A549 (cell line): ENCODE data around the gene COPA. TPM values are rescaled to one million over a fixed set of nuclear protein-coding genes. Genes with fewer than 3 reads are reported as not detected.

Experiments
- ATAC-seq, 2 experiments: fragments of 200-7000 bp in 1 of 2; fragments of >200 bp in 1 of 2; cut with Nextera tagmentation in 1 of 2; cut with Tn5 transposase in 1 of 2; 3 replicates each; pipeline versions ENCODE4 v1.8.0 to v1.9.1; 2018 to 2020; ENCODE audit warnings: mild to moderate bottlenecking in 1 of 2, moderate library complexity in 1 of 2
- CTCF ChIA-PET: fragments of 300-600 bp; sonication (Branson Sonifier 250); formaldehyde crosslinking; extraction: SDS; loops from one replicate; lab custom pipeline; 2021; ENCODE audit warnings: antibody characterized with exemption, inconsistent platforms; lab: Yijun Ruan, JAX
- POLR2A ChIA-PET: fragments of 350-600 bp; formaldehyde crosslinking; extraction: SDS; loops from one replicate; lab custom pipeline; 2021; ENCODE audit warnings: antibody characterized with exemption, inconsistent platforms; lab: Yijun Ruan, JAX
- DNase-seq, 2 experiments: peaks; one replicate each; pipeline versions ENCODE4 v3.0.0 to v3.0.0-alpha.2; 2011 to 2016; ENCODE audit warnings: low read depth in 1 of 2, low spot score in 1 of 2
- FAIRE-seq: peaks from 2 replicates; lab custom pipeline; 2011; peaks lifted over from hg19 to GRCh38; lab: Jason Lieb, UNC
- H3K27ac ChIP-seq, 2 experiments: fragments of >200 bp; sonication (Bioruptor Twin); formaldehyde crosslinking; 3 replicates each; pipeline ENCODE4 v1.5.1; 2016 to 2017
- H3K4me1 ChIP-seq: fragments of >200 bp; sonication (Bioruptor Twin); formaldehyde crosslinking; 3 replicates; pipeline ENCODE4 v1.6.1; 2016
- H3K4me2 ChIP-seq: fragments of >200 bp; sonication (Bioruptor Twin); formaldehyde crosslinking; 3 replicates; pipeline ENCODE4 v1.6.1; 2016
- H3K4me3 ChIP-seq: fragments of >200 bp; sonication (Bioruptor Twin); formaldehyde crosslinking; 3 replicates; pipeline ENCODE4 v1.5.1; 2016
- H3K9me3 ChIP-seq: fragments of >200 bp; sonication (Bioruptor Twin); formaldehyde crosslinking; 3 replicates; pipeline ENCODE4 v1.6.1; 2016
- CBX8 ChIP-seq: fragments of 200-600 bp; sonication (generic); IDR thresholded peaks from 2 replicates; pipeline ENCODE4 v1.6.1; 2016
- CHD4 ChIP-seq: fragments of 200-600 bp; sonication (generic); IDR thresholded peaks from 2 replicates; pipeline ENCODE4 v1.6.1; 2016; ENCODE audit warnings: antibody characterized with exemption, mild to moderate bottlenecking, borderline replicate concordance
- EHF ChIP-seq: fragments of 250-450 bp; sonication (Bioruptor Pico); IDR thresholded peaks from 2 replicates; pipeline ENCODE4 v1.5.0; 2020; ENCODE audit warnings: mild to moderate bottlenecking
- EP300 ChIP-seq, 2 experiments: fragments of >200 bp; sonication (Bioruptor Twin); formaldehyde crosslinking; IDR thresholded peaks; 2 replicates in 1 of 2; 3 replicates in 1 of 2; pipeline ENCODE4 v1.6.1; 2016 to 2017
- FOSB ChIP-seq: fragments of 250-450 bp; sonication (Bioruptor Pico); IDR thresholded peaks from 2 replicates; pipeline ENCODE4 v1.5.0; 2020; ENCODE audit warnings: mild to moderate bottlenecking, moderate library complexity
- FOXS1 ChIP-seq: fragments of 250-450 bp; sonication (Bioruptor Pico); IDR thresholded peaks from 2 replicates; pipeline ENCODE4 v1.5.0; 2020; ENCODE audit warnings: mild to moderate bottlenecking, moderate library complexity
- GATA3 ChIP-seq: IDR thresholded peaks from 2 replicates; pipeline ENCODE4 v1.6.1; 2012; ENCODE audit warnings: borderline replicate concordance
- JUNB ChIP-seq: fragments of >200 bp; sonication (Bioruptor Twin); formaldehyde crosslinking; IDR thresholded peaks from 2 replicates; pipeline ENCODE4 v1.6.1; 2016
- MYC ChIP-seq: IDR thresholded peaks from 2 replicates; pipeline ENCODE4 v1.6.1; 2012; ENCODE audit warnings: mild to moderate bottlenecking, inconsistent platforms, low read length, improper control_type of control experiment, borderline replicate concordance
- NPAS2 ChIP-seq: fragments of 250-450 bp; sonication (Bioruptor Pico); IDR thresholded peaks from 2 replicates; pipeline ENCODE4 v1.8.0; 2022; ENCODE audit warnings: mild to moderate bottlenecking, moderate library complexity, borderline replicate concordance
- NR3C1 ChIP-seq: fragments of >200 bp; sonication (Bioruptor Twin); formaldehyde crosslinking; IDR thresholded peaks from 3 replicates; pipeline ENCODE4 v1.6.1; 2017
- RCOR1 ChIP-seq: fragments of 150-350 bp; IDR thresholded peaks from 2 replicates; pipeline ENCODE4 v1.6.1; 2014; ENCODE audit warnings: antibody characterized with exemption, low read length, low read depth
- RFX5 ChIP-seq: fragments of 450-650 bp; IDR thresholded peaks from 2 replicates; pipeline ENCODE4 v1.7.1; 2014; ENCODE audit warnings: antibody characterized with exemption, mild to moderate bottlenecking, moderate library complexity
- SMC3 ChIP-seq: fragments of >200 bp; sonication (Bioruptor Twin); formaldehyde crosslinking; IDR thresholded peaks from 3 replicates; pipeline ENCODE4 v1.6.1; 2018; ENCODE audit warnings: inconsistent platforms
- ZC3H11A ChIP-seq: fragments of 450-650 bp; IDR thresholded peaks from 2 replicates; pipeline ENCODE4 v1.6.1; 2014; ENCODE audit warnings: antibody characterized with exemption, mild to moderate bottlenecking
- ZSCAN20 ChIP-seq: fragments of 250-450 bp; sonication (Bioruptor Pico); IDR thresholded peaks from 2 replicates; pipeline ENCODE4 v1.8.0; 2022; ENCODE audit warnings: mild to moderate bottlenecking, moderate library complexity
- WGBS: methylation state at CpG from one replicate; pipeline ENCODE4 v1.1.6; 2017; ENCODE audit errors: missing lambda C conversion rate; 5-methylcytosine and 5-hydroxymethylcytosine counted together
- polyA plus RNA-seq, 4 experiments: library from polyadenylated mRNA; depleted of rRNA in 3 of 4; stranded (reverse); fragments of >200 nt; fragmentation: RNase III in 1 of 4; extraction: RNeasy Plus Mini Kit Qiagen cat#74134 plus additional on column Dnase treatment in 1 of 4; gene quantifications; 2 replicates in 3 of 4; 3 replicates in 1 of 4; pipeline ENCODE4 v1.2.3, GENCODE V29; 2011 to 2017
- TF ChIP-seq, protein P1 (sequence below): IDR thresholded peaks from 2 replicates; pipeline ENCODE4 v1.6.1; 2012
- TF ChIP-seq, protein P2 (sequence below): IDR thresholded peaks from 2 replicates; pipeline ENCODE4 v1.6.1; 2012; ENCODE audit warnings: low read depth, borderline replicate concordance
- TF ChIP-seq, protein P3 (sequence below): fragments of 450-650 bp; IDR thresholded peaks from 2 replicates; pipeline ENCODE4 v1.6.1; 2014; ENCODE audit warnings: antibody characterized with exemption
- TF ChIP-seq, protein P4 (sequence below): fragments of 250-450 bp; sonication (Bioruptor Pico); IDR thresholded peaks from 2 replicates; pipeline ENCODE4 v1.5.0; 2021; ENCODE audit warnings: mild to moderate bottlenecking, moderate library complexity, borderline replicate concordance
- TF ChIP-seq, protein P5 (sequence below): fragments of 200-600 bp; sonication (generic); IDR thresholded peaks from 2 replicates; pipeline ENCODE4 v1.6.1; 2016; ENCODE audit warnings: antibody characterized with exemption, mild to moderate bottlenecking, moderate library complexity
- TF ChIP-seq, protein P6 (sequence below): fragments of >200 bp; sonication (Bioruptor Twin); formaldehyde crosslinking; IDR thresholded peaks from 3 replicates; pipeline ENCODE4 v1.5.1; 2016

Gene COPA
- polyA plus RNA-seq, 2 of the 4 experiments (the other 2 are of a cell fraction), result 83.5 to 149 TPM

DNA sequence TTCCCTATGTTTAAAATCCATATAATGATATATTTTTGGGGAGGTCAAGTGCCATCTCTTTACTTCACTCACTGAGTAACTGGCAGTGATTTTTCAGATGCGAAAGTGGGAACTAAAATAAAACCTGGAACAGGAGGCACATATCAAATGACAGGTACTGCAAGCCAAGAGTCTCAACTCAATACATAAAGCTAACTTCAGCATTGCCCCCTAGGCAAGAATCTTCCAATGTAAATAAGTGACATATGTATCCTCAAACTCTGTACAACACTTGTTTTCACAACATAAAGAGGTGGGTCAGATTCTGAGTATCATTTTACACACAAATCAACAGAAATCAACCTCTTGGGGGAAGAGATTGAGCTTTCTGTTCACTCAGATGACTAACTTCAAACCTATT is 98.8 kb downstream of the COPA start:
- Histone ChIP-seq H3K4me1 (peaks cover 16% of the 10 kb centered on the region), H3K27ac (no peak overlapping the region), H3K4me2 (no peak overlapping the region), H3K9me3 (no peaks in the 10 kb centered on the region), H3K4me3 (no peak overlapping the region)
- CTCF ChIA-PET, result interaction anchor here (0.7 to 5.7 kb wide), 11 partner anchors 8 to 1505 kb away, joined by 3 to 60 read pairs (median 11); partner anchors contain the start of genes CASQ1 and DUSP12
- POLR2A ChIA-PET, result interaction anchor here (1.5 kb wide), 1 partner anchor 18 kb away, joined by 4 read pairs; the partner anchor contains the start of gene DCAF8
- TF ChIP-seq, protein P1, sequence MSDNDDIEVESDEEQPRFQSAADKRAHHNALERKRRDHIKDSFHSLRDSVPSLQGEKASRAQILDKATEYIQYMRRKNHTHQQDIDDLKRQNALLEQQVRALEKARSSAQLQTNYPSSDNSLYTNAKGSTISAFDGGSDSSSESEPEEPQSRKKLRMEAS, result no peak
- no peak for TF ChIP-seq SMC3
- ATAC-seq (no peak), FAIRE-seq (no peak), DNase-seq (no peak)
- 81% methylated on average over 1 of the region's 1 CpG for WGBS

DNA sequence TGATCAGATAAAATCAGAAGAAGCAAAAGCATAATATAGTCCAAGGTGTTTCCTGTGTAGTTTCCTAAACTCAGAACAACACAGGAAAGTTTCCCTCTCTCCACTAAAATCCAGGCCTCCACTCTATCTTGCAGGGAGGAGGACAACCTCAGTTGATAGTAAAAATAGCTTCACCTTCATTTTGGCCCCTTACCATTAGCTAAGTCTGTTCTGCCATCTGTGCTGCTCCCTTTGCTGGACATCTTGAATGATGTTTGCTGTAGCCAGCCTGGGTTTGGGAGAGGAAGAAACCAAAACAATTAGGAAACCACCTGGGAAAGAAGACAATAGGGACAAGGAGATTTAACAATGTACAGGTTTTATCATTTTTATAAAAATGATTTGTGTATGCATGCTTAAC is 99.3 kb downstream of the COPA start:
- POLR2A ChIA-PET, result no interaction called here
- Histone ChIP-seq H3K4me2 (no peak overlapping the region), H3K4me1 (peaks cover 16% of the 10 kb centered on the region), H3K4me3 (no peak overlapping the region)
- ATAC-seq, result no peak
- CTCF ChIA-PET, result interaction anchor here (0.7 to 5.7 kb wide), 12 partner anchors 8 to 1506 kb away, joined by 3 to 60 read pairs (median 7); partner anchors contain the start of genes CASQ1 and DUSP12
- DNase-seq, result no peak
- TF ChIP-seq JUNB (no peak), CBX8 (no peak), RFX5 (no peak)
- TF ChIP-seq, protein P2, sequence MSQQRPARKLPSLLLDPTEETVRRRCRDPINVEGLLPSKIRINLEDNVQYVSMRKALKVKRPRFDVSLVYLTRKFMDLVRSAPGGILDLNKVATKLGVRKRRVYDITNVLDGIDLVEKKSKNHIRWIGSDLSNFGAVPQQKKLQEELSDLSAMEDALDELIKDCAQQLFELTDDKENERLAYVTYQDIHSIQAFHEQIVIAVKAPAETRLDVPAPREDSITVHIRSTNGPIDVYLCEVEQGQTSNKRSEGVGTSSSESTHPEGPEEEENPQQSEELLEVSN, result no peak
- TF ChIP-seq, protein P1, result no peak
- TF ChIP-seq, protein P3, sequence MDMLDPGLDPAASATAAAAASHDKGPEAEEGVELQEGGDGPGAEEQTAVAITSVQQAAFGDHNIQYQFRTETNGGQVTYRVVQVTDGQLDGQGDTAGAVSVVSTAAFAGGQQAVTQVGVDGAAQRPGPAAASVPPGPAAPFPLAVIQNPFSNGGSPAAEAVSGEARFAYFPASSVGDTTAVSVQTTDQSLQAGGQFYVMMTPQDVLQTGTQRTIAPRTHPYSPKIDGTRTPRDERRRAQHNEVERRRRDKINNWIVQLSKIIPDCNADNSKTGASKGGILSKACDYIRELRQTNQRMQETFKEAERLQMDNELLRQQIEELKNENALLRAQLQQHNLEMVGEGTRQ, result no peak
- TF ChIP-seq, all 56 proteins: peak for 0
- no peak for FAIRE-seq
- Histone ChIP-seq H3K9me3 (no peaks in the 10 kb centered on the region), H3K27ac (no peak overlapping the region)

DNA sequence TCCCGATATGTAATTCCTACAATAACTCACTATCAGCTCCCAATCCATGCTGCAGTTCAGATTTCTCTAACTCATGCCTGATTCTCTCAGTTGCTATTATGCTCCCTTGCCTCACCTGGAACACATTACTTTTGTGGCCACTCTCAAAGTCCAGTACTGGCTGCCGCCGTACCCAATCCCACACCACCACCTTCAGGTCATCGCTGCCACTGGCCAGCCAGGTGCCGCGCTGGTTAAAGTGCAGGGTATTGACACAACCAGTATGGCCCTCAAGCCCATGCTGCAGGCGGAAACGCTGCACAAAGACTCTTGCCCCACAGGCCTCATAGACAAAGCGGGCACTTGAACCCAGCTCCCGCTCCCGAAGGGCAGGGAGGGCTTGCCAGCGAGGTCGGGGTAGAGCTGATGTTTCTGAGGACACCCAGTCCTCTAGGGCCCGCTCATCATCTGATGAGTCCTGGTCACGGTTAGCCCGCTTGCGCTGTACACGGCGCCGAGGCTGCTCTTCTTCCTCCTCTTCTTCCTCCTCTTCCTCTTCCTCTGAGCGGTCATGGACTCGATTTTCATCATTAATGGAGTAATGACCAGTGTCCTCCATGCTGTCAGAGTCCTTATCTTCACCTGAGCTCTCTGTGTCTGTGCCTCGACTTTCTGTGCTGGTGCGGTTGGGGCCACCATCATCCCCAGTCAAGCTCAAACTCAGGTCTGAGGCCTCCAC is 103.3 kb downstream of the COPA start:
- DNase-seq (no peak), FAIRE-seq (no peak), ATAC-seq (no peak; a peak in 2 of 6 replicates)
- no peak overlapping the region for H3K4me3 ChIP-seq
- no peaks in the 10 kb centered on the region for H3K4me1 ChIP-seq
- CTCF ChIA-PET, result interaction anchor here (0.9 to 5.7 kb wide), 11 partner anchors 9 to 193 kb away, joined by 3 to 60 read pairs (median 5); partner anchors contain the start of gene KCNJ9
- no peak overlapping the region for H3K4me2 ChIP-seq
- POLR2A ChIA-PET, result no interaction called here
- H3K9me3 ChIP-seq, result no peaks in the 10 kb centered on the region
- no peak overlapping the region for H3K27ac ChIP-seq
- WGBS, result 95% methylated on average over 23 of the region's 24 CpGs
- TF ChIP-seq EP300 (IDR thresholded peaks at IDR 0.05) (no peak), EHF (CRISPR knock-in tag) (no peak), ZC3H11A (no peak), MYC (no peak), GATA3 (no peak), FOSB (CRISPR knock-in tag) (no peak), ZSCAN20 (no peak), FOXS1 (no peak), RCOR1 (no peak), CHD4 (no peak), NPAS2 (CRISPR knock-in tag) (no peak), NR3C1 (no peak)
- TF ChIP-seq, protein P4, sequence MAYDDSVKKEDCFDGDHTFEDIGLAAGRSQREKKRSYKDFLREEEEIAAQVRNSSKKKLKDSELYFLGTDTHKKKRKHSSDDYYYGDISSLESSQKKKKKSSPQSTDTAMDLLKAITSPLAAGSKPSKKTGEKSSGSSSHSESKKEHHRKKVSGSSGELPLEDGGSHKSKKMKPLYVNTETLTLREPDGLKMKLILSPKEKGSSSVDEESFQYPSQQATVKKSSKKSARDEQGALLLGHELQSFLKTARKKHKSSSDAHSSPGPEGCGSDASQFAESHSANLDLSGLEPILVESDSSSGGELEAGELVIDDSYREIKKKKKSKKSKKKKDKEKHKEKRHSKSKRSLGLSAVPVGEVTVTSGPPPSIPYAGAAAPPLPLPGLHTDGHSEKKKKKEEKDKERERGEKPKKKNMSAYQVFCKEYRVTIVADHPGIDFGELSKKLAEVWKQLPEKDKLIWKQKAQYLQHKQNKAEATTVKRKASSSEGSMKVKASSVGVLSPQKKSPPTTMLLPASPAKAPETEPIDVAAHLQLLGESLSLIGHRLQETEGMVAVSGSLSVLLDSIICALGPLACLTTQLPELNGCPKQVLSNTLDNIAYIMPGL (CRISPR knock-in tag), result no peak
- TF ChIP-seq, protein P5, sequence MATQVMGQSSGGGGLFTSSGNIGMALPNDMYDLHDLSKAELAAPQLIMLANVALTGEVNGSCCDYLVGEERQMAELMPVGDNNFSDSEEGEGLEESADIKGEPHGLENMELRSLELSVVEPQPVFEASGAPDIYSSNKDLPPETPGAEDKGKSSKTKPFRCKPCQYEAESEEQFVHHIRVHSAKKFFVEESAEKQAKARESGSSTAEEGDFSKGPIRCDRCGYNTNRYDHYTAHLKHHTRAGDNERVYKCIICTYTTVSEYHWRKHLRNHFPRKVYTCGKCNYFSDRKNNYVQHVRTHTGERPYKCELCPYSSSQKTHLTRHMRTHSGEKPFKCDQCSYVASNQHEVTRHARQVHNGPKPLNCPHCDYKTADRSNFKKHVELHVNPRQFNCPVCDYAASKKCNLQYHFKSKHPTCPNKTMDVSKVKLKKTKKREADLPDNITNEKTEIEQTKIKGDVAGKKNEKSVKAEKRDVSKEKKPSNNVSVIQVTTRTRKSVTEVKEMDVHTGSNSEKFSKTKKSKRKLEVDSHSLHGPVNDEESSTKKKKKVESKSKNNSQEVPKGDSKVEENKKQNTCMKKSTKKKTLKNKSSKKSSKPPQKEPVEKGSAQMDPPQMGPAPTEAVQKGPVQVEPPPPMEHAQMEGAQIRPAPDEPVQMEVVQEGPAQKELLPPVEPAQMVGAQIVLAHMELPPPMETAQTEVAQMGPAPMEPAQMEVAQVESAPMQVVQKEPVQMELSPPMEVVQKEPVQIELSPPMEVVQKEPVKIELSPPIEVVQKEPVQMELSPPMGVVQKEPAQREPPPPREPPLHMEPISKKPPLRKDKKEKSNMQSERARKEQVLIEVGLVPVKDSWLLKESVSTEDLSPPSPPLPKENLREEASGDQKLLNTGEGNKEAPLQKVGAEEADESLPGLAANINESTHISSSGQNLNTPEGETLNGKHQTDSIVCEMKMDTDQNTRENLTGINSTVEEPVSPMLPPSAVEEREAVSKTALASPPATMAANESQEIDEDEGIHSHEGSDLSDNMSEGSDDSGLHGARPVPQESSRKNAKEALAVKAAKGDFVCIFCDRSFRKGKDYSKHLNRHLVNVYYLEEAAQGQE, result no peak
- TF ChIP-seq, protein P6, sequence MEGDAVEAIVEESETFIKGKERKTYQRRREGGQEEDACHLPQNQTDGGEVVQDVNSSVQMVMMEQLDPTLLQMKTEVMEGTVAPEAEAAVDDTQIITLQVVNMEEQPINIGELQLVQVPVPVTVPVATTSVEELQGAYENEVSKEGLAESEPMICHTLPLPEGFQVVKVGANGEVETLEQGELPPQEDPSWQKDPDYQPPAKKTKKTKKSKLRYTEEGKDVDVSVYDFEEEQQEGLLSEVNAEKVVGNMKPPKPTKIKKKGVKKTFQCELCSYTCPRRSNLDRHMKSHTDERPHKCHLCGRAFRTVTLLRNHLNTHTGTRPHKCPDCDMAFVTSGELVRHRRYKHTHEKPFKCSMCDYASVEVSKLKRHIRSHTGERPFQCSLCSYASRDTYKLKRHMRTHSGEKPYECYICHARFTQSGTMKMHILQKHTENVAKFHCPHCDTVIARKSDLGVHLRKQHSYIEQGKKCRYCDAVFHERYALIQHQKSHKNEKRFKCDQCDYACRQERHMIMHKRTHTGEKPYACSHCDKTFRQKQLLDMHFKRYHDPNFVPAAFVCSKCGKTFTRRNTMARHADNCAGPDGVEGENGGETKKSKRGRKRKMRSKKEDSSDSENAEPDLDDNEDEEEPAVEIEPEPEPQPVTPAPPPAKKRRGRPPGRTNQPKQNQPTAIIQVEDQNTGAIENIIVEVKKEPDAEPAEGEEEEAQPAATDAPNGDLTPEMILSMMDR, result no peak
- TF ChIP-seq, protein P3, result no peak
